CD4-positive, alpha-beta T cell treated with Interleukin-2 at 100 ng/mL for 4 hours (primary cell): ENCODE measurements around the gene SYCE1.
"Not testable (repeated sequence)": the region's sequence is repeated elsewhere in the genome, so short reads cannot be mapped to it uniquely, and the experiment has no call there.

Experiments
- DNase-seq: peaks from one replicate; pipeline ENCODE4 v3.0.0-alpha.2; 2020; ENCODE audit warnings: low spot score

The SYCE1 gene

DNA sequence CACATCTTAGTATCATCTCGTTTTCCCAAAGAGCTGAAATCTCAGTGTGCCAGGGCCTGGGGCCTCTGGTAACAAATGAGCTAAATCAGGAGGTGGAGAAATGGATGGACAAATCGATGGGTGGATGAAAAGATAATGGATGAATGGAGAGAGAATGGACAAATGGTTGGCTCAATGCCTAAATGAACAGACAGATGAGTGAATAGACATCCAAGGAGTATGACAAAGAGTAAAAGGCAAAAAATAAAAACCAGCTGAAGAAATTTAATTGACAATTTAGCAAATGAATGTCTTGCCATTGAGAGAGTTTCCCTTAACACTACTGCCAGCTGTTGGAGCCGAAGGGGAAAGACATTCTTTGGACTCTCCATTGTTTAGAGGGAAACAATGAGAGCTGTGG, 8.0 kb downstream of the SYCE1 start:
- no peak for DNase-seq

DNA sequence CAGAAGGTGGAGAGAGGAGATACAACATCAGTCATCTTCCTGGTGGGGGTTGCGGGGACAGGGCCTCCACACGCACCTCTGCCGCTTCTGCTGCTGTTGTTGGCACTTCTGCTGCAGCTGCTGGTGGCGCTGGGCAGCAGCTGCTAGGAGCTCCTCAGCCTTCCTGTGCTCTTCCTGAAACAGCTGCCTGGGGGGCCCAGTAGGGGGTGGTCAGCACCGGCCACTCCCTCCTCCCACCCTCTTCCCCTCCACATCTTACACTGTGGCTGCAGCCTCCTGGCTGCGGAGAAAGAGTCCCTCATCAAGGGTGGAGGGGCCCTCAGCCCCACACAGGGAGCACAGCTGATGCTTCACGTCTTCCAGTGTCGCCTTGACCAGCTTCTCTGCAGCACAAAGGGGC, 9.9 kb downstream of the SYCE1 start:
- no peak for DNase-seq

DNA sequence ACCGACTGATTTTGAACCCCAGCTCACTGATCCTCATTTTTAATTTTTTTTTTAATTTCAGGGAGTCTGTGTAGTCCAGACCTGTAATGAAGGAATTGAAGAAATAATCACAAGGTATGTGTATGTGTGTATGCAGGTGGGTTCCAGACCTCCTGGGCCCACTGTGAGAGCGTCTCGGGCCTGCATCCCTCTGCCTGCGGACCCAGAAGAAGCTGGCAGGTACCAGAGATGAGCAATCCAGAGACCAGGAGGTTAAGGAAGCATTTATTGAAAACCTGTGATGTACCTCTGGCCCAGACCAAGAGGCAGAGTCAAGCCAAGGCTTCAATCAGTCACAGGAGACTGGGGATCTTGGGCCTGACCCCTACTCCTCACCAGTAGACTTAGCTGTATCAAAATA, 10.8 kb downstream of the SYCE1 start:
- DNase-seq: no peak

DNA sequence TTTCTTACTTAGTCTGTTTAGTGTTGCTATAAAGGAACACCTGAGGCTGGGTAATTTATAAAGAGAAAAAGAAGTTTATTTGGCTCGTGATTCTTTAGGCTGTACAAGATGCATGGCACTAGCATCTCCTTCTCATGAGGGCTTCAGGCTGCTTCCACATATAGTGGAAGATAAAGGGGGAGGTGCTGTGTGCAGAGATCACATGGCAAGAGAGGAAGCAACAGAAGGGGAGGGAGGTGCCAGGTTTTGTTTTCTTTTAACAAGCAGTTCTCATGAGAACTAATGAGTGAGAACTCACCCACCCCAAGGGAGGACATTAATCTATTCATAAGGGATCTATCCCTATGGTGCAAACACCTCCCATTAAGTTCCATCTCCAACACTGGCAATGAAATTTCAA, 20.9 kb downstream of the SYCE1 start:
- no peak for DNase-seq

DNA sequence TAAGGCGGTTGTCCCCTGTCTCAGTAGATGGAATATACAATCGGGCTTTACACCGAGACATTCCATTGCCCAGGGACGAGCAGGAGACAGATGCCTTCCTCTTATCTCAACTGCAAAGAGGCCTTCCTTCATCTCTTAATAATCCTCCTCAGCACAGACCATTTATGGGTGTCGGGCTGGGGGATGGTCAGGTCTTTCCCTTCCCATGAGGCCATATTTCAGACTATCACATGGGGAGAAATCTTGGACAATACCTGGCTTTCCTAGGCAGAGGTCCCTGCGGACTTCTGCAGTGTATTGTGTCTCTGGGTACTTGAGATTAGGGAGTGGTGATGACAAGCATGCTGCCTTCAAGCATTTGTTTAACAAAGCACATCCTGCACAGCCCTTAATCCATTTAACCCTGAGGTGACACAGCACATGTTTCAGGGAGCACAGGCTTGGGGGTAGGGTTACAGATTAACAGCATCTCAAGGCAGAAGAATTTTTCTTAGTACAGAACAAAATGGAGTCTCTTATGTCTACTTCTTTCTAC, 23.9 kb downstream of the SYCE1 start:
- DNase-seq: not testable (repeated sequence)

DNA sequence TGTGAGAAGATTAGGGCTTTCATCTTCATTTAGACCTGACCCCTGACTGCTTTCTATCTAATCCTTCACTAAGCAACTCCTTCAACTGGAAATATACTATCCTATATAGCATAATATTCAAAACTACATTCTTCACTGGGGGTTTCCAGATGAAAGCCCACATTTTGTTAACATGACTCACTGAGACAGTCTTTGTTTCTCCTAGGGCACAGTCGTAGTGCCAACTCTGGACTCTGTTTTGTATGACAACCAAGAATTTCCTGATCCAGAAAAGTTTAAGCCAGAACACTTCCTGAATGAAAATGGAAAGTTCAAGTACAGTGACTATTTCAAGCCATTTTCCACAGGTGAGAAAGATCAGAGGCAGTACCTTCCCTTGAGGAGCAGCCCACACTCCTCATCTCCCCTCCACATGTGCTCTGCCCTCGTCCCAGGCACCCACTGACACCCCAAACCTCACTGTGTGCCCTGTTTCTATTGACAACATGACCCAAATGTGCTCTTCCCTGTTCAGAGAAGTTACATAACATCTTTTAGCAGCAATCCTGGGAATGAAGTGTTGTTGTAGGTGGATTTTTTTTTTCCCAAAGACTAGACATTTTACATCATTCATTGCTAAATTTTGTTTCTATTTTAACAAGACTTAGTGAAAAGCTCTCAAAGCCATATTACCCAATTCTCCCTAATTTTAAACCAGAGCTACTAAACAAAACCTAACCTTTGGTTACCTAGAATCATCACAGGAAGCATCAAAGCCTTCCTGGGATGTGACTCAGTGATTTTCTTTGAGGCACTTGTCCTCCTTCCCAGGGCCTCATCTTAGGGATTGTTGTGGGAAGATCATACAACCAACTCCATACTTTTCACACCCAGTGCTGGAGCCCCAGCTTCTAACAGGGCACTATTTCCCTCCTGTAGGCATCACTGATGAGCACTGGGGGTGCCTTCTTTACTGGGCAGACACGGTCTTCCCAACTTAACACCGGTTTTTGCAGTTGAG, 27.5 kb downstream of the SYCE1 start:
- no peak for DNase-seq

DNA sequence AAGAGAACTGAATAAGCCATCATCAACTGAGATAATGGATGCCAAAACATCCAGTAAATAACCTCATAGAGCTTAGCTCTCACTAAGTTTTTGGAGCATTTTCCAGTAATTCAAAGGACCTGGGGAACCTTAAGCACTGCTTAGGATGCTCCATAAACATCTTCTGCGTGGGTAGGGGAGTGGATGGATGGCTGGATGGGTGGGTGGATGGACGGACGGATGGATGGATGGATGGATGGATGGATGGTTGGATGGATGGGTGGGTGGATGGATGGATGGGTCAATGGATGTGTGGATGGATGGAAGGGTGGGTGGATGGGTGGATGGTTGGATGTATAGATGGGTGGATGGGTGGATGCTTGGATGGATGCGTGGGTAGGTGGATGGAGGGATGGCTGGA, 29.2 kb downstream of the SYCE1 start:
- DNase-seq: no peak

DNA sequence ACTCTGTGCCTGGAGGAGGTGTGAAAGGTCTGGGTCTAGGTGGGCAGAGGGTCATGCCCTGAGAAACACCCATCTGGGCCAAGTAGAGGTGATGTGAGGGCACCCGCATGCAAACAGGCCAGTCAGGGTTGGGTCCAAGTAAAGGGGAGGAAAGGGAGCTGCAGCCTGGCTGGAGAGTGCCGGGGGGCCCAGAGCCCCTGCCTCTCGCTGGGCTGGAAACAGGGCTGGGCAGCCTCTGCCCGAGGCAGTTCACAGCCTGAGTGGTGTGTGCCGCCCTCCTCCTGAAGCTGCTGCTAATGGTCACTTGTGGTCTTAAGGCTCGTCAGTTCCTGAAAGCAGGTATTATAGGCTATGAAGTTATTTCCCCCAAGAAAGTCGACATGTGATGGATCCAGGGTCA, 31.0 kb downstream of the SYCE1 start:
- no peak for DNase-seq

DNA sequence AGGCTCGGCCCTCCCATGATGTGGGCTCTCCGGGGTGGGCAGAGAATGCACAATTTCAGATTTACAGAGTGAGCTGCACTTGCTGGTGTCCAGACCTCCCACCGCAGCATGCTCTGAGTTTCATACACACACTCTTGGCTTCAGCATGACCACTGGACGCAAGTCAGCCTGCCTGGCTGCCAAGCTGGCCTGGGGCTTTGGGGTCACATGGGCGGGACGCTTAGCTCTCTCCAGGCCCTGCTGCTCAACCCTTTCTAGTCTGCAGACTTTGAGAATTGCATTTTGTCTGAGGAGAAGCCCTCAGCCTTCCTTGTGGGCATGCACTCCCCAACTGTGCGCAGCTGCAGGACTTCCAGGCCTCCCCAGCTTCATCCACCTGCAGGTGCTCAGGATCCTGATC, 32.5 kb downstream of the SYCE1 start:
- no peak for DNase-seq

DNA sequence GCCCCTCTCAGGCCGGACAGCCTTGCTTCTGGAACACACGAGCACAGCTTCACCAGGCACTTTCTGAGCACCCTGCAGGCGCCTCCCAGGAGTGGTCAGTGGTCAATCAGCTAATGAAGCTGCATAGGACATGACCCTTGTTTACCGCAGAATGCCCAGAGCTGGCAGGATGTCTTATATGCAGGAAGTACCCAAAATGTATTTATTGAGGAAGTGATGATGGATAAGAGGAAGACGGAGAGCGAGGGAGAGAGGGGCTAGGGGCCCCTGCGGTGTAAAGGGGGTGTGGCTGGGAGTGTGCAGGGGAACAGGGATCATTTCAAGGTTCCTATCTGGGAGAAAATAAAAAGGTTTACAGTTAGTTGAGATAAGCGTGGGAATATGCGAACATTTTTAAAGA, 34.9 kb downstream of the SYCE1 start:
- DNase-seq: no peak

DNA sequence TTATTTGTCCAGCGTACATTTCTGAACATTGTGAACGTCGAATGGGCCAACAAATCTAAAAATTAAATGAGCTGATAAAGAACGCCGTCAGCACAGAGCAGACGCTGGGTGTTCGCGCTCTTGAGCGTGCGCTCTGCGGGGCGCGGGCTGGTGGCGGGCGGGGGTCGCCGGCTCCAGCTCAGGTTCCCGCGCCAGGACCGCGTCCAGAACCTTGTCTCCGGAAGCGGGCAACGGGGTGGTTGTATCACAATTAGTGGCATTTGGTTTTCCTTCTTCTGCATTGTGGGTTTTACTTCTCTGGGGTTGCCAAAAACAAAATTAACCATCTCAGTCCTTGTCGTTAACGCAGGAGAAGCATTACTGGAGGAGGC, 35.8 kb downstream of the SYCE1 start:
- no peak for DNase-seq

DNA sequence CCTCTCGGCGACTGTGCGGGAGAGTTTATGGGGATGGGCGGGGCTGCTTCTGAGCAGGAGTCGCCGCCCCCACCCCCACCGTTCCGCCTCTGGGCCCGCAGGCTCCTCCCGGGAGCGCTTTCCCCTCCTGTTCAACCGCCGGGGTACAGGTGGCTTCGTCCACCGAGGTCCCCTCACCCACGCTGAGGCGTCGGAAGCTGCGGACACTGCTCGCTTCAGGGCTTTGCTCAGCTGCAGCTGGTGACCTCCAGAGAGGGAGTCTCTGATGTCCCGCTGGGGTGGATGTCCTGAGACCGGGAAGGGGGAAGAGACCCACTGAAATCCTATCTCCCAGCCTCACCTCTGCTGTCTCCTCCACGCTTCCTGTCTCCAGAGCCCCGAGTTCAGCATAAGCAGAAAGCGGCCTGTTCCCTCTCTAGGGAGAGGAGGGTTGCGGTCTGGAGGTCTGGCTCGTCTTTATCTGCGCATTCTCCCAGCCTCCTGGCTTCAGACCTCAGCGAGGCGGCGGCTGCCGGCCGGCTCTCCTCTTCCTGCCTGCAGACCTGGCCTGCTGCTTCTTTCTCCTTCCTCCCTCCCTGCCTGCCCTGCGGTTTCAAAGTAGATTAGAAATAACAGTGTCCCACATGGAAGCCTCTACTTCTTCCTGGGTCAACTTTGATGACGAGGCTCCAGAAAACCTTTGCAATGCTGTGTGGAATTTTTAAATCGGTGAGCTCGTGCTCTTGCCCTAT, 36.4 kb downstream of the SYCE1 start:
- DNase-seq: no peak

DNA sequence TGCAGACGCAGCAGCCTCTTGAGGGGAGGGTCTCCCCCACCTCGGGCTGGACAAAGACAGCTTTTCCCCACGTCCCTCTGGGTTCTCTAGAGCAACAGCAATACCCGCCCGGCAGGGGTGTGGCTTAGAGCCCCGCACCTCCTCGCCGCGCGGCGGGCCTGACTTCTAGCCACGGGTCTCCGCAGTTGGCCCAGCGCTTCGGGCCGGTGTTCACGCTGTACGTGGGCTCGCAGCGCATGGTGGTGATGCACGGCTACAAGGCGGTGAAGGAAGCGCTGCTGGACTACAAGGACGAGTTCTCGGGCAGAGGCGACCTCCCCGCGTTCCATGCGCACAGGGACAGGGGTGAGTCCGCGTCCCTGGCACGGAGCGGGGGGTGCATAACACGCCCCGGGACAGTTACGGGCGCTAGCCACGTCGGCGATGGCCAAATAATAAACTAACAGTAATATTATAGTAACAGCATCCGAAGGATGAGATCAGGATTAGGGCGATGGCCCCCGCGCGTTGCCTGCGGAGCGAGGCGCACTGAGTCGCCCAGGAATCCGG, 37.0 kb downstream of the SYCE1 start:
- no peak for DNase-seq

DNA sequence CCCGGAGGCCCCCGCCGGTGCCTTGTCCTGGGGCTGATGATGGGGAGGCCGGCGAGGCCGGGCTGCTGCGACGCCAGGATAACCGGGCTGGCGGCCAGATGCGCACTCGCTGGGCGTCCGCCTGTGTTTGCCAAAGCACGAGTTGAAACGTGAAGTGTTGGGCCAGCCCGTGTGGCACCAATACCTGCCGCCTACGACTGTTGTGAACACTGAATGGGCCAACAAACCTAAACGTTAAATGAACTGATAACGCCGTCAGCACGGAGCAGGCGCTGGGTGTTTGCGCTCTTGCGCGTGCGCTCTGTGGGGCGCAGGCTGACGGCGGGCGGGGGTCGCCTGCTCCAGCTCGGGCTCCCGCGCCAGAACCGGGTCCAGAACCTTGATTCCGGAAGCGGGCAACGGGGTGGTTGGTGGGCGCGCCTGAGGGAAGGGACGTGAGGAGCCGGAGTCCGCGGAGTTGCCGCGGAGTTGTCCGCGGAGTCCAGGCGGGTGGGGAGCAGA, 37.6 kb downstream of the SYCE1 start:
- no peak for DNase-seq

DNA sequence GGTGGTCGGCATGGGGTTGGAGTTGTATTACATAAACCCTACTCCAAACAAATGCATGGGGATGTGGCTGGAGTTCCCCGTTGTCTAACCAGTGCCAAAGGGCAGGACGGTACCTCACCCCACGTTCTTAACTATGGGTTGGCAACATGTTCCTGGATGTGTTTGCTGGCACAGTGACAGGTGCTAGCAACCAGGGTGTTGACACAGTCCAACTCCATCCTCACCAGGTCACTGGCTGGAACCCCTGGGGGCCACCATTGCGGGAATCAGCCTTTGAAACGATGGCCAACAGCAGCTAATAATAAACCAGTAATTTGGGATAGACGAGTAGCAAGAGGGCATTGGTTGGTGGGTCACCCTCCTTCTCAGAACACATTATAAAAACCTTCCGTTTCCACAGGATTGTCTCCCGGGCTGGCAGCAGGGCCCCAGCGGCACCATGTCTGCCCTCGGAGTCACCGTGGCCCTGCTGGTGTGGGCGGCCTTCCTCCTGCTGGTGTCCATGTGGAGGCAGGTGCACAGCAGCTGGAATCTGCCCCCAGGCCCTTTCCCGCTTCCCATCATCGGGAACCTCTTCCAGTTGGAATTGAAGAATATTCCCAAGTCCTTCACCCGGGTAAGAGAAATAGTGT, 38.3 kb downstream of the SYCE1 start, which contains the start of gene CYP2E1:
Gene CYP2E1 (plus strand): TSS at position 407 of the 632 bp plus-strand sequence. CDS start 33 bp downstream, at position 440.
- DNase-seq: no peak

DNA sequence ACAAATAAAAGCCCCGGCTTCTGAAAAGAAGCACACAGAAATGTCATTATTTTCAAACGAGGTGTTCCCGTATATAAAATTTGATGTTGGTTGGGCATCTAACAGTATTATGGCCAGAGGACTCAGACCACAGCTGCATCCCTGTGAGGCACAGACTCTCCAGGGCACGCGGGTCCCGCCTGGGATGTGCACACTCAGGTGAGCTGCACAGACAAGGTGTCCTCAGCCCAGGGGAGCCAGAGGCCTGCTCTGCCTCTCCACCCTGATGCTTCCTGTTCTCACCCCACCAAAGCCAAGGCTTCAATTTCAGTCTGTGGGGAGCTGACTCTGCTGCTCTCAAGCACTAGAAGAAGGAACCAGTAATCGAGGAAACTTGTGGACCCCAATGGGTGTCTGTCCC, 39.9 kb downstream of the SYCE1 start:
- DNase-seq: no peak

DNA sequence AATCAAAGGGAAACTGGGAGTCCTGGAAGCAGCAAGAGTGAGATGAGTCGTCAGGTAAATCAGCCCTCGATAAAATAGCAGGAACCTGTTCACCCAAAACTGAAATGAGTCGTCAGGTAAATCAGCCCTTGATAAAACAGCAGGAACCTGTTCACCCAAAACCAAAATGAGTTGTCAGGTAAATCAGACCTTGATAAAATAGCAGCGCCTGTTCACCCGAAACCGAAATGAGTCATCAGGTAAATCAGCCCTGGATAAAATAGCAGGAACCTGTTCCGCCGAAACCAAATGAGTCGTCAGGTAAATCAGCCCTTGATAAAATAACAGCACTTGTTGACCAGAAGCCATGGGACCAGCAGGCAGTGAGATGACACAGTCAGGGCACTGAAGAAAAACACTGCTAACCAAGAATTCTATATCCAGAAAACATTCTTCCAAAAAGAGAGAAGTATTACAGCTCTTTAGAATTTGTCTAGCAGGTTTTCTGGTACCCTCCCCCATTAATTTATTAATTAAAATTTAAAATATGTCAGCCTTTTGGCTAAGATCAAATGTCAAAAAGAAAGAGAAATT, 41.7 kb downstream of the SYCE1 start:
- no peak for DNase-seq

DNA sequence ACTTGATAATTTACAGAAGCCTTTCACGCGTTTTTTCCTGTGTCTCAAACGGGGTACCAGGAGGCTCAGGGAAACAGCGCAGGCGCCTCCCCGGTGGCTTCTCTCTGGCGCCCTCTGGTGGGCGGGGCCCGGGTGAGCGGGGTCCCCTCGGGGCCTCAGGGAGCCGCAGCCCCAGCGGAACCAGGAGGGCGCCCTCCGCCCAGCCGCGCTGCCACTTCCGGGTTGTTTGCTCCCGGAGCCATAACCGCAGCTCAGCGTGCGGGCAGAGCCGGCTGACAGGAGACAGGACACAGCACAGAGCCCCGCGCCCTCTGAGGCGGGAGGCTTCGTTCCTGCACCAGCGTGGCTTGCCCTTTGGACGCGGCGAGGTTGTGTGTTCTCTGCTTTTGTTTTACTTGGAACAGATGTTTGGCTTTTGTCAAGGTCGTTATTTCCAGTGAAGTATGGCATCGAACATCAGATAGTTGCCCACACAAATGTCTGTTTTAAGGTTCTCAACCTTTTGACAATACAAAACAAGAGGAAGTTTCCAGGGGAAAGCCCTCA, 45.1 kb downstream of the SYCE1 start:
- peak; percentile 90 for DNase-seq

DNA sequence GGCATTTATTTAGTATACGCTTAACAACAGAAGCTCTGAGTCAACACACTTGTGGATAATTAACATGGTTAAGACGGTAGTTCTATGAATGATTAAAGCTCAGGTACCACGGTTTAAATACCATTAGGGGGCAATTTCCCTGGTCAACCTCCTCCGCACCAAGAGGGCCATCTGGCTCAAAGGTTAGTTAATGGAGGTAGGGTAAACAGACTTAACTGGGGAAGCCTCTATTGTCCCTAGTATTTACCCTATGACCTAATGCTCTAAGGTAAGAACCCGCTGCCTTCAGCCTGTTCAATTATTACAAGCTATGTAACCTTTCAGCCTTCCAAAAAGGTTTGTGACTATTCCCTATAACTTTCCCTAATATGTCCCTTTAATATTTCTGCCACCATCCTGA, 46.9 kb downstream of the SYCE1 start:
- not testable (repeated sequence) for DNase-seq

DNA sequence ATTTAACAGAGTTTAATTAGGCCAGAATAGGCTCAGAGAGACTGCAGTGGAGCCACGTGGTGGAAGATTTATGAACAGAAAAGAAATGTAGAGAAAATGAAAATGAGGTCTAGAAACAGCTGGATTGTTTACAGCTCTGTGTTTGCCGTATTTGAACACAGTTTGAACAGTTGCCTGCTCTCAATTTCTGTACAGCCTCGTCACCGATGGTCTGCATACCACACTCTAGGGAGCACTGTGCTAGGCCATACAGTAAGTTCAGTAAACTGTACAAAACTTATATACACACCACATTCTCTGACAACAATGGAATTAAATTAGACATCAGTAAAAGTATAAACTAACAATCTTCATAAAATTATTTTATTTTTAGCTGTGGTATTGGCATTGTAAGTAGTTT, 49.3 kb downstream of the SYCE1 start:
- DNase-seq: no peak

DNA sequence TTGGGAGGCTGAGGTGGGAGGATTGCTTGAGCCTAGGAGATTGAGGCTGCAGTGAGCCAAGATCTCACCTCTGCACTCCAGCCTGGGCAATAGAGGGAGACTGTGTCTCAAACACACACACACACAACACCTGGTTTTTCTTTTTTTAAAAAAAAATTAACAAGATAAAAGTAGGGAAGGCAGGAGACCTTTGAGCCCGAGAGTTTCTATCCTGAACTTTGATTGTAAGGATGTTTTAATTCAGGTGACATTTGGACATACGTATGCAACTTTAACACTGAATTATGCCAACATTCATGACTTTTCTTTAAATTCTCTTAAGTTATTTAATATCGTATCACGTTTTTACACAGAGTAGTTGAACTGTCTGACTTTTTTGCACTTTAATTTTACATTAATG, 49.9 kb downstream of the SYCE1 start:
- no peak for DNase-seq
